ENCODE measurements around the gene FAM131B. TPM values are rescaled to one million over a fixed set of nuclear protein-coding genes. Genes with fewer than 3 reads are reported as not detected.

FAM131B gene
- total RNA-seq, 2 experiments from 2014 or later, result 2.7 to 2.9 TPM

DNA sequence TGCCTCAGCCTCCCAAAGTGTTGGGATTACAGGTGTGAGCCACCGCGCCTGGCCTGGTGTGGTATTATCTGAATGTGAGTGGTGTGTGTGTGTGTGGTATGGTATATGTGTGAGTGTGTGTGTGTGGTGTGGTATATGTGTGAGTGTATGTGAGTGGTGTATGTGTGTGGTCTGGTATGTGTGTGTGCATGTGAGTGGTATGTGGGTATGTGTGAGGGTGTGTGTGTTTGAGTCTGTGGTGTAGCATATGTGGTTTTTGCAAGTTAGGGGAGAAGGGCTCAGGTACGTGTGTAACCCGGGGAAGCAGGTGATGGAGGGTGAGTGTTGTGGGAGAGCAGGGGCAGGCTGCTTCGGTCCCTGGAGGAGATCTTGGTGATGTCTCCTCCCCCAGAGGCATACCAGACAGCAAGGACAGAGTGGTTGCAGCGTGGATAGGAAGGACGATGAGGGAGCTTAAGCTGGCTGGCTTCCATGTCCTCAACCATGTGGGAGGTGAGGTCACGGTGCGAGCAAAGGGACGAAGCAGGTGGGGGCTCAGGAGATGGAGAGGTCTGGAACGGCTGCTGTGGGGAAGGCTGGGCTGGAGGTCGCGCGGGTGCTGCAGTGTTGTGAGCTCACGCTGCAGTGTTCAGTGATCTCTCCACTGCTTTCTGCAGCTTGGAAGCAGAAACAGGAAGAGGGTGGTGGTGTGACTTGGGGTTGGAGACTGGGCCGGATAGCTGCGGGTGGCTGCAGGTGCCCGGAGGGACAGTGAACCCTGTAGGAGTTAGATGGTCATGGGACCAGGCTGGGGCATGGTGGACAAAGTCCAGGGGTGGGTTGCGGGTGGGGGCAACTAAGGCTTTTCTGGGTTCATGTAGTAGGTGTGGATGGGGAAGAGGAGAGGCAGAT lies 23.6 kb upstream of the FAM131B start:
- Mint-ChIP-seq H3K9me3 (no peaks in the 10 kb centered on the region), H3K36me3 (ENCODE audit: low read depth) (peaks cover 21% of the 10 kb centered on the region), H3K27me3 (no peaks in the 10 kb centered on the region), H3K4me3 (no peak overlapping the region), H3K4me1 (ENCODE audit: low read depth) (peaks cover 11% of the 10 kb centered on the region), H3K27ac (no peak overlapping the region)
- ChIA-PET CTCF (interaction anchor here (0.8 to 2.1 kb wide), 4 partner anchors 14 to 146 kb away, joined by 3 to 10 read pairs (median 3); no protein-coding TSS in a partner anchor), POLR2A (interaction anchor here (0.7 to 0.9 kb wide), 3 partner anchors 11 to 87 kb away, joined by 3 to 4 read pairs (median 3); no protein-coding TSS in a partner anchor)
- ATAC-seq (peak; percentile 21), DNase-seq (peak; percentile 40)
- intact Hi-C loops (cut with micrococcal nuclease), result no loop called here
- TF ChIP-seq, protein P1, sequence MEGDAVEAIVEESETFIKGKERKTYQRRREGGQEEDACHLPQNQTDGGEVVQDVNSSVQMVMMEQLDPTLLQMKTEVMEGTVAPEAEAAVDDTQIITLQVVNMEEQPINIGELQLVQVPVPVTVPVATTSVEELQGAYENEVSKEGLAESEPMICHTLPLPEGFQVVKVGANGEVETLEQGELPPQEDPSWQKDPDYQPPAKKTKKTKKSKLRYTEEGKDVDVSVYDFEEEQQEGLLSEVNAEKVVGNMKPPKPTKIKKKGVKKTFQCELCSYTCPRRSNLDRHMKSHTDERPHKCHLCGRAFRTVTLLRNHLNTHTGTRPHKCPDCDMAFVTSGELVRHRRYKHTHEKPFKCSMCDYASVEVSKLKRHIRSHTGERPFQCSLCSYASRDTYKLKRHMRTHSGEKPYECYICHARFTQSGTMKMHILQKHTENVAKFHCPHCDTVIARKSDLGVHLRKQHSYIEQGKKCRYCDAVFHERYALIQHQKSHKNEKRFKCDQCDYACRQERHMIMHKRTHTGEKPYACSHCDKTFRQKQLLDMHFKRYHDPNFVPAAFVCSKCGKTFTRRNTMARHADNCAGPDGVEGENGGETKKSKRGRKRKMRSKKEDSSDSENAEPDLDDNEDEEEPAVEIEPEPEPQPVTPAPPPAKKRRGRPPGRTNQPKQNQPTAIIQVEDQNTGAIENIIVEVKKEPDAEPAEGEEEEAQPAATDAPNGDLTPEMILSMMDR (IDR thresholded peaks at IDR 0.05), result no peak

DNA sequence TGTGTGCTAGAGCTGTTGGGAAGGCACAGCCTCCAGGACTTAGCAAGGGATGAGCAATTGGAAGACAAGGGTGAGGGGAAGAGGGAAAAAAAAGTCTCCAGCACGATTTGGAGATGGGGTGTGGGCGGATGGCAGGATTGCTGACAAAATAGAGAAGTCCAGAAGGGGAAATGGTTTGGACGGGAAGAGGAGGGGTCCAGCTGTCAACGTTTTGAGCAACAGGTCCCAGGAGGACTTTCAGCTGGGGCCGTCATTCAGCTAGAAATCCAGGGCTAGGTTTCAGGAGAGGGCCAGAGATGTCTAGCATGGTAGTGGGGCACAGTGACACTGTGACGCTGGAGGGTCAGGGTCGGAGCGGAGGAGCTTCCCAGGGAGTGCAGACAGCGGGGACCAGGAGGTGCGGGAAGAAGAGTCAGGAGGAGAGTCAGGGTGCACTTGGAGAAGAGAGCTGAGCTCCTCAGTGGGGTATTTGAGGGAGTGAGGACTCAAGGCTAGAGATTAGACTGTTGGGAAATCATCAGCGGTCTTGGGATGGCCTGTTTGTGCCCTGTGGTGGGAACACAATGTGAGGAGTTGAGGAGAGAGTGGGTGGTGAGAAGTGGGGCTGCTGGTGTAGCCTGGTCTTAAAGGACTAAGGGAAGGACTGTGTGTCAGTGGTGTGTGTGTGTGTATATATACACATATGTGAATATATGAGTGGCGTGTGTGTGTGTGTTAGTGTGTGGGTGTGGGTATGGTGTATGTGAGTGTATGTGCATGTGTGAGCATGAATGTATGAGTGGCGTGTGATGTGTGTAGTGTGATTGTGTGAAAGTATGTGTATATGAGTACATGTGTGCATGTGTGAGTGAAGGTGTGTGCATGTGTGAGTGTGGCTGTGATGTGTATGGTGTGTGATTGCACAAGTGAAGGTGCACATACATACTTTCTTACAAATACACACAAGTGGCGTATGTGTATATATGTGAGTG lies 22.4 kb upstream of the FAM131B start:
- POLR2A ChIA-PET, result interaction anchor here (0.6 to 2.3 kb wide), 10 partner anchors 7 to 576 kb away, joined by 3 to 11 read pairs (median 4); partner anchors contain the start of genes EPHA1 and GSTK1
- intact Hi-C loops (cut with micrococcal nuclease), result no loop called here
- TF ChIP-seq, protein P1 (IDR thresholded peaks at IDR 0.05), result no peak

DNA sequence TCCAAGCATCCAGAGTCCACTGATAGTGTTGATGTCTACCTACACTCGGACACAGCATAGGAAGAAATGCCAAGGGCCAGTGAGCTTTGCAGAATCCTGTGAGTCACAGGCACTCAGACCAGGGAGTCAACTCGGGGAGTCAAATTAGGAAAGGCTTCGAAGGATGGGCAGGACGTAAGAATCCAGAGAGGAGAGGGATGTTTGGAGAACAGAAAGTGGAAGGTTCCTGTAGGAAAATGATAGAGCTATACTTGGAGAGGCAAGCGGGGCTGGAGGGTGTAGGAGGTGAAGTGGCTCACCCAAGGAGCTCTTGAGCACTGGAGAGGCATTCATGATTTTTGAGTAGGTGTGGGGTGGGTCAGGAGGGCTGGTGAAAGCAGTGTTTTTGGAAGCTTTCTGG lies 21.6 kb upstream of the FAM131B start:
- H3K27me3 Mint-ChIP-seq, result no peaks in the 10 kb centered on the region
- no peaks in the 10 kb centered on the region for H3K9me3 Mint-ChIP-seq
- DNase-seq (no peak), ATAC-seq (no peak)
- H3K36me3 Mint-ChIP-seq (ENCODE audit: low read depth), result peaks cover 4% of the 10 kb centered on the region
- peaks cover 5% of the 10 kb centered on the region for H3K4me1 Mint-ChIP-seq (ENCODE audit: low read depth)
- ChIA-PET POLR2A (interaction anchor here (0.7 to 2.3 kb wide), 11 partner anchors 8 to 575 kb away, joined by 3 to 11 read pairs (median 4); partner anchors contain the start of genes EPHA1 and GSTK1), CTCF (interaction anchor here (0.8 to 2.1 kb wide), 11 partner anchors 9 to 169 kb away, joined by 3 to 14 read pairs (median 7); partner anchors contain the start of gene EPHA1)
- intact Hi-C loops (cut with micrococcal nuclease), result no loop called here
- no peak overlapping the region for H3K27ac Mint-ChIP-seq
- TF ChIP-seq, protein P1 (IDR thresholded peaks at IDR 0.05), result no peak
- no peak overlapping the region for H3K4me3 Mint-ChIP-seq

More for the DNA sequence above, 22.4 kb upstream of the FAM131B start:
- no peaks in the 10 kb centered on the region for H3K9me3 Mint-ChIP-seq
- no peaks in the 10 kb centered on the region for H3K27me3 Mint-ChIP-seq
- peaks cover 12% of the 10 kb centered on the region for H3K36me3 Mint-ChIP-seq (ENCODE audit: low read depth)
- DNase-seq (no peak), ATAC-seq (no peak)
- CTCF ChIA-PET, result interaction anchor here (1.1 to 2.1 kb wide), 9 partner anchors 8 to 145 kb away, joined by 3 to 14 read pairs (median 7); partner anchors contain the start of gene EPHA1
- H3K27ac Mint-ChIP-seq, result no peak overlapping the region
- H3K4me1 Mint-ChIP-seq (ENCODE audit: low read depth), result peaks cover 9% of the 10 kb centered on the region
- H3K4me3 Mint-ChIP-seq, result no peak overlapping the region

DNA sequence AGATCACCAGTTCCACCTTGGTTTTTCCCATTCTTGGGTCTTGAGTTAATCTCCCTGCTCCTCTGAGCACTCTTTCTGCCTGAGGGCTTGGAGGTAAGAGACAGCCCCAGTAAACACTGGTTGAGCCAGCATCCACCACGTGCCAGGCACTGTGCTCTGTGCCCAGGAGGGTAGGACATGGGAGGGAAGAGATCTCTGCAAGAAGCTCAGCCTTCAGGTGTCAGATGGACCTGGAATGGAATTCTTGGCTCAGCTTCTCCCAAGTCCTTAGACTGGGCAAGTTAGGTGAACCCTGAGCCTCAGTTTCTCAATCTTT lies 21.1 kb upstream of the FAM131B start:
- TF ChIP-seq, protein P1 (IDR thresholded peaks at IDR 0.05), result no peak
- ATAC-seq (no peak), DNase-seq (no peak)
- H3K36me3 Mint-ChIP-seq (ENCODE audit: low read depth), result peaks cover 3% of the 10 kb centered on the region
- peak overlapping the region; percentile 26 for H3K27ac Mint-ChIP-seq
- no peaks in the 10 kb centered on the region for H3K27me3 Mint-ChIP-seq
- no peaks in the 10 kb centered on the region for H3K9me3 Mint-ChIP-seq
- POLR2A ChIA-PET, result interaction anchor here (0.6 to 2.3 kb wide), 9 partner anchors 8 to 575 kb away, joined by 3 to 11 read pairs (median 4); partner anchors contain the start of genes EPHA1 and GSTK1
- CTCF ChIA-PET, result interaction anchor here (0.8 to 2.1 kb wide), 10 partner anchors 9 to 168 kb away, joined by 3 to 14 read pairs (median 7); partner anchors contain the start of gene EPHA1
- peaks cover 9% of the 10 kb centered on the region for H3K4me1 Mint-ChIP-seq (ENCODE audit: low read depth)
- intact Hi-C loops (cut with micrococcal nuclease), result no loop called here
- no peak overlapping the region for H3K4me3 Mint-ChIP-seq

All from activated CD8-positive, alpha-beta T cell treated with anti-CD3 and anti-CD28 coated beads for 36 hours (primary cell).